Naive thymus-derived CD4-positive, alpha-beta T cell (primary cell): ENCODE results near the gene CMYA5. TPM values are rescaled to one million over a fixed set of nuclear protein-coding genes. Genes with fewer than 3 reads are reported as not detected.

Experiments used
- ATAC-seq: fragments of 150-1000 bp; cut with Tn5 transposase; 2 replicates; pipeline ENCODE4 v1.10.0; 2021; ENCODE audit warnings: mild to moderate bottlenecking, moderate library complexity
- CTCF ChIA-PET: fragments of 350-600 bp; sonication (Branson Sonifier 250); formaldehyde crosslinking; loops from one replicate; lab custom pipeline; 2021; ENCODE audit warnings: antibody characterized with exemption; lab: Charles Lee
- POLR2A ChIA-PET: fragments of 350-600 bp; sonication (Branson Sonifier 250); formaldehyde crosslinking; loops from one replicate; lab custom pipeline; 2021; ENCODE audit warnings: antibody characterized with exemption, inconsistent platforms; lab: Charles Lee
- DNase-seq, 9 donors: peaks; one replicate each; pipeline versions ENCODE4 v3.0.0 to v3.0.0-alpha.2; 2020 to 2022; ENCODE audit warnings: mixed read lengths in 1 of 9
- H3K27ac ChIP-seq: one replicate; pipeline ENCODE4 v1.7.0; 2013; ENCODE audit warnings: mild to moderate bottlenecking, low read depth, low read length, moderate library complexity
- H3K27me3 ChIP-seq, 2 donors: one replicate each; pipeline ENCODE4 v1.7.0; 2013; ENCODE audit warnings: low read length in 2 of 2, mild to moderate bottlenecking in 2 of 2, moderate library complexity in 2 of 2; ENCODE audit not compliant: control insufficient read depth in 2 of 2, insufficient read depth in 2 of 2
- H3K36me3 ChIP-seq, 3 experiments: 1 replicate in 2 of 3; 2 replicates in 1 of 3; pipeline ENCODE4 v1.7.0; 2013; ENCODE audit warnings: low read length in 3 of 3, mild to moderate bottlenecking in 3 of 3, moderate library complexity in 1 of 3; ENCODE audit not compliant: insufficient read depth in 3 of 3, control insufficient read depth in 2 of 3
- H3K4me1 ChIP-seq, 2 donors: one replicate each; pipeline ENCODE4 v1.7.0; 2013; ENCODE audit warnings: low read length in 2 of 2, mild to moderate bottlenecking in 2 of 2, moderate library complexity in 1 of 2; ENCODE audit not compliant: control insufficient read depth in 2 of 2, insufficient read depth in 2 of 2
- H3K4me3 ChIP-seq: 2 replicates; pipeline ENCODE4 v1.7.0; 2013; ENCODE audit warnings: mild to moderate bottlenecking, low read length
- H3K9me3 ChIP-seq, 3 experiments: 1 replicate in 2 of 3; 2 replicates in 1 of 3; pipeline ENCODE4 v1.7.0; 2013; ENCODE audit warnings: low read length in 3 of 3; ENCODE audit not compliant: control insufficient read depth in 2 of 3
- H3K27ac Mint-ChIP-seq, 9 donors: one replicate each; pipeline ENCODE4 v1.8.0; 2020 to 2022; ENCODE audit warnings: mixed read lengths in 9 of 9, mild to moderate bottlenecking in 8 of 9, moderate library complexity in 5 of 9, inconsistent platforms in 2 of 9
- H3K27me3 Mint-ChIP-seq, 5 donors: one replicate each; pipeline ENCODE4 v1.8.0; 2021 to 2022; ENCODE audit warnings: mixed read lengths in 5 of 5, mild to moderate bottlenecking in 1 of 5
- H3K36me3 Mint-ChIP-seq, 5 donors: one replicate each; pipeline ENCODE4 v1.8.0; 2020 to 2022; ENCODE audit warnings: mixed read lengths in 5 of 5, mild to moderate bottlenecking in 3 of 5, inconsistent platforms in 1 of 5
- H3K4me1 Mint-ChIP-seq, 7 donors: one replicate each; pipeline ENCODE4 v1.8.0; 2020 to 2022; ENCODE audit warnings: mixed read lengths in 7 of 7, mild to moderate bottlenecking in 3 of 7, inconsistent platforms in 1 of 7
- H3K4me3 Mint-ChIP-seq, 10 donors: one replicate each; pipeline ENCODE4 v1.8.0; 2020 to 2022; ENCODE audit warnings: mild to moderate bottlenecking in 10 of 10, mixed read lengths in 10 of 10, moderate library complexity in 6 of 10, inconsistent platforms in 2 of 10
- H3K9me3 Mint-ChIP-seq, 11 donors: one replicate each; pipeline ENCODE4 v1.8.0; 2020 to 2022; ENCODE audit warnings: mixed read lengths in 11 of 11, mild to moderate bottlenecking in 4 of 11, inconsistent platforms in 1 of 11, moderate library complexity in 1 of 11
- intact Hi-C, 2 donors: fragments of 100-400 bp; cut with micrococcal nuclease; formaldehyde crosslinking; loops; one replicate each; pipeline ENCODE4 v1.15.1; 2023
- polyA plus RNA-seq, 2 donors: library from polyadenylated mRNA; unstranded; fragments of 300-500 nt; fragmentation: Illumina TruSeq; gene quantifications; one replicate each; pipeline ENCODE4 v1.2.3, GENCODE V29; 2021
- total RNA-seq, 6 experiments: library from RNA in 5 of 6; stranded (reverse) in 5 of 6; gene quantifications; 1 replicate in 5 of 6; 2 replicates in 1 of 6; pipeline ENCODE4 v1.2.3 and lab custom pipeline; 2021 to 2026

CMYA5 gene
- total and polyA plus RNA-seq, 7 experiments from 2014 or later: 0.08 to 0.27 (median 0.14) TPM; not detected in 1

DNA sequence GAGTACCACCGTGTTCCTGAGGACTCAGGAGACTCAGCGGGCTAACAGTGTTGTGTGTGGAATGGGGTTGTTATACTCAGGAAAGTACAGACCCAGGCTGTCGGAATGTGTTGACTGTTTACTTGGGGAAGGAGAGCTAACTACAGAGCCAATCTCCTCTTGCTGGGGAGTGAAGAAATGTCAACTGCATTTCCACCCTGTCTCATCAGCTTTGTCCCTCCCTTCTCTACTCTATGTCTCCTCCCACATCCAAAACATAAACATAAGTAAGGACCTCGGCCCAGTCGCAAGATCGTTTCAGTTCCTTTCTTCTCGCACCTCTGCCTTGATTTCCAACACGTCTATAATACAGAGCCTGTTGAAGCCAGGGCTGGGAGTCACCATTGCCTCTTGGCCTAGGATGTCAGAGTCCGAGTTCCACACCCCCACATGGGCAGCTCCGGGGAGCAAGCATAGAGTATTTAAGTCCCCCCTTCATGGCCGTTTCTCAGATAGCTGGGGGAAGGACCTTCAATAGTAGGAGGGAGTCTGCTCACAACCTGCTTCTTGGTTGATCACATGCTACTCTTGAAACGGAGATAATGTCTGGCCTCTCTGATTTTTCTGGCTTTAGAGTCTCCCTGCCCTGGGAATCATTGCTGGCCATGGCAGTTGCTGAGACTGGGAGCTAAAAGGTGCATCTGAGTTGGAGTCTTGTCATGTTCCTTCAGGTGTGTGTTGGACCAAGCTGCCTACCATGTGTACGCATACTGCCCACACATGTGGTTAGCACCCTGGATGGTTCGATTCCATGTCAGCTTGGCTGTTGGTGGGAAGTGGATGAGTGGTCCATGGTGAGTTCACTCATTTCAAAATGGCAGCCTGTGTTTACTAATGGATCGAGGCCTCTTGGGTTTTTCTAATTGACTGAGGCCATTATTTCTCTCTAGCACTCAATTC is 154.1 kb downstream of the CMYA5 start:
- Histone ChIP-seq H3K27me3 (no peaks in the 10 kb centered on the region), H3K4me3 (no peak overlapping the region), H3K27ac (no peak overlapping the region), H3K36me3 (no peaks in the 10 kb centered on the region), H3K4me1 (no peaks in the 10 kb centered on the region), H3K9me3 (no peaks in the 10 kb centered on the region)
- intact Hi-C loops: no loop called here
- Mint-ChIP-seq H3K27ac (no peak overlapping the region), H3K36me3 (peaks cover 0 to 3% (median 0%) of the 10 kb centered on the region in 5 donors), H3K27me3 (peaks cover 5 to 24% (median 12%) of the 10 kb centered on the region in 5 donors), H3K9me3 (peaks cover 0 to 2% (median 0%) of the 10 kb centered on the region in 11 donors), H3K4me3 (no peak overlapping the region), H3K4me1 (peaks cover 0 to 24% (median 0%) of the 10 kb centered on the region in 7 donors)
- no peak for ATAC-seq
- CTCF ChIA-PET: no interaction called here
- DNase-seq: no peak
- POLR2A ChIA-PET: no interaction called here

DNA sequence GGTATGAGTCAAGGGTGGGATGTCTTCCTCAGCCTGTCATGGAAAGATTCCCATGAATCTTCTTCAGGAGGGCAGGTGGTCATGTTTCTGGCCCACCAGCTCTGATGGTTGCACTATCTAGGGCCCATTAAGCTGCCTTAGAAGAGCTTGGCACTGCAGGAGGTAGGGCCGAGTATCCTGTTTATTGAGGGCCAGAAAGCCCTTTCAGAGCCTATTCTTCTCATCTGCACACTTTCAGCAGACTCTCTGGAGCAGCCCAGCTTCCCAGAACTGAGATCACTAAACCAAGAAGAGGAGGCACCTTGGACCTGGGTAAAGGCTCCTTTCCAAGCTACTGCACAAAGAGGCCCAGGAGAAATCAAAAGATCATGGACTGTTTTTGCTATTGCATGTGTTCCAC is 154.9 kb downstream of the CMYA5 start:
- H3K4me3 ChIP-seq: no peak overlapping the region
- no peak overlapping the region for H3K27ac Mint-ChIP-seq
- intact Hi-C loops: no loop called here
- peaks cover 0 to 24% (median 0%) of the 10 kb centered on the region in 7 donors for H3K4me1 Mint-ChIP-seq
- no peak for ATAC-seq
- H3K4me3 Mint-ChIP-seq: no peak overlapping the region
- H3K9me3 ChIP-seq: no peaks in the 10 kb centered on the region
- H3K27me3 ChIP-seq: no peaks in the 10 kb centered on the region
- H3K36me3 Mint-ChIP-seq: peaks cover 0 to 3% (median 0%) of the 10 kb centered on the region in 5 donors
- no peak for DNase-seq
- CTCF ChIA-PET: no interaction called here
- H3K9me3 Mint-ChIP-seq: peaks cover 0 to 2% (median 0%) of the 10 kb centered on the region in 11 donors
- H3K36me3 ChIP-seq: no peaks in the 10 kb centered on the region
- H3K27ac ChIP-seq: no peak overlapping the region
- POLR2A ChIA-PET: no interaction called here
- peaks cover 5 to 21% (median 12%) of the 10 kb centered on the region in 5 donors for H3K27me3 Mint-ChIP-seq
- H3K4me1 ChIP-seq: no peaks in the 10 kb centered on the region

DNA sequence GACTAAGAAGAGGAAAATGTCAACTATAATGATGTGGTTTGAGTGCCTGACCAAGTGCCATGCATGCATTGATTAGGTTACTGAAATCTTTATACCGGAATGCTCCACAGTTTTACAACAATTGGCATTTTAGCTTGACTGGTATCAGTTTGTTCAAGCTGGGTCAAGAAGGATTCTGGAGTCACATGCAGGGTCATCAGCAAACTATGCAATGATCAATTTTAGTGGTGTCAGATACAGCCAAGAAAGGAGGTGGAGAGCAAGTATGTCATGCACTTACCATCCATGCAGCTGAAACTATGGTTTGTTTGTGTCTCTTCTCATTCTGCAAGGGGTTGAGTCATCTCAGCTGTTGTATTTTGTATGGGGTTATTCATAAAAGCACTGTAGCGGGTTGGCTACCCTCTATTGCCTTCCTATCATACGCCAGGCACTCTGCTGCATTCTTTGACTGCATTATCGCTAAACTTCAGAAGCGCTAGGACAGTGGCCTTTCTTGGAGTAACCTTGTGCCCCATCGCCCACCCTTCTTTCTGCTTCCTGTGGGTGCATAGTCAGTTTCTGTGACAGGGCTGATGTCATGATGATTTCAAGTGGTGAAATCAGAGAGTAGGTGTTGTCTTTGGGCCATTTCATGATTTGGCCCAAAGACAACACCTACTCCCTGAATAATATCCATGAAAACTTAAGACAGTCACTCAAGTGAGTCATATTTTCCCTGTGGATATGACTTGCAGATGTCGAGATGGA is 156.0 kb downstream of the CMYA5 start:
- Mint-ChIP-seq H3K36me3 (peaks cover 0 to 3% (median 0%) of the 10 kb centered on the region in 5 donors), H3K27me3 (peaks cover 5 to 17% (median 6%) of the 10 kb centered on the region in 5 donors), H3K4me3 (peak overlapping the region in 1 of 10 donors; percentile 45), H3K9me3 (peaks cover 0 to 2% (median 0%) of the 10 kb centered on the region in 11 donors), H3K27ac (peak overlapping the region in 1 of 9 donors; percentile 74), H3K4me1 (peaks cover 0 to 24% (median 0%) of the 10 kb centered on the region in 7 donors)
- no peaks in the 10 kb centered on the region for H3K36me3 ChIP-seq
- no peaks in the 10 kb centered on the region for H3K9me3 ChIP-seq
- ChIA-PET POLR2A (no interaction called here), CTCF (no interaction called here)
- no peak overlapping the region for H3K4me3 ChIP-seq
- H3K4me1 ChIP-seq: no peaks in the 10 kb centered on the region
- no peaks in the 10 kb centered on the region for H3K27me3 ChIP-seq
- ATAC-seq (no peak), DNase-seq (peak in 1 of 9 donors; percentile 43)
- intact Hi-C loops: loop anchor here in 1 of 2 donors (5.0 kb wide), 1 partner anchor 43 kb away; no protein-coding TSS in a partner anchor
- no peak overlapping the region for H3K27ac ChIP-seq

DNA sequence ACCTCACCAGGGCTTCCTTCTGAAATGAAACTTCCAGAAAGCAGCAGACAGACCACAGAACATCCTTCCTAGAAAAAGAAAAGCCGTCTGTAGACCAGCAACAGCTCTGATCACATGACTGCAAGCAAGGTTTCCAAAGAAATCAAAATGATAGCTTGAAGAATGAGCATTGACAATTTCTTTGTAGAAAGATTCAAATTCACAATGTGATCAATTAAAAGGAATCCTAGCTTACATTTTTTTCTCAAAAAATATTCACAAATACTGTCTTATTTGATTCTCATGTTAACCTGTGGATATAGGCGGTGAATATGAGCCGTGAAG is 156.5 kb downstream of the CMYA5 start:
- Histone ChIP-seq H3K4me1 (no peaks in the 10 kb centered on the region), H3K27me3 (no peaks in the 10 kb centered on the region), H3K36me3 (no peaks in the 10 kb centered on the region), H3K27ac (no peak overlapping the region), H3K4me3 (no peak overlapping the region), H3K9me3 (no peaks in the 10 kb centered on the region)
- intact Hi-C loops: loop anchor here in 1 of 2 donors (5.0 kb wide), 1 partner anchor 44 kb away; no protein-coding TSS in a partner anchor
- H3K36me3 Mint-ChIP-seq: peaks cover 0 to 3% (median 0%) of the 10 kb centered on the region in 5 donors
- H3K4me3 Mint-ChIP-seq: peak overlapping the region in 1 of 10 donors; percentile 19
- ChIA-PET CTCF (no interaction called here), POLR2A (no interaction called here)
- peaks cover 0 to 24% (median 0%) of the 10 kb centered on the region in 7 donors for H3K4me1 Mint-ChIP-seq
- peaks cover 5 to 17% (median 6%) of the 10 kb centered on the region in 5 donors for H3K27me3 Mint-ChIP-seq
- H3K27ac Mint-ChIP-seq: no peak overlapping the region
- ATAC-seq: no peak
- no peak for DNase-seq
- peaks cover 0 to 2% (median 0%) of the 10 kb centered on the region in 11 donors for H3K9me3 Mint-ChIP-seq

DNA sequence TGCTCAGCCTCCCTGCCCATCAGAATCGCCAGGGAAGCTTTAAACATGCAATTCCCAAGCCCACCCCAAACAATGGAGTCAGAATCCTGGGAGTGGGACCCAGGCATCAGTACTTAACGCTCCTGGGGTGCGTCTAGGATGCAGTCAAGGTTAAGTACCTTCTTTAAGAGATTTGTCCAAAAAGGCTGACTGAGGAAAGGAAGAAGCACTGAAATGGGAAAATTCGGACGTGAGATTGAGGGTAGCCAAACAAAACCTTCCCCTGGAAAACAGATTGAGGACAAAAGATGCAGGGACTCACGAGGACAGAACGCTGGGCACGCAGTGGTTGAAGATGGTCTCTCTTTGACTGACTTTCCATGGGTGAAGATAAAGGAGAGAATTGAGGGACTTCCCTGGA is 157.9 kb downstream of the CMYA5 start:
- Mint-ChIP-seq H3K4me1 (peaks cover 0 to 24% (median 0%) of the 10 kb centered on the region in 7 donors), H3K4me3 (no peak overlapping the region), H3K27ac (no peak overlapping the region), H3K36me3 (peaks cover 0 to 3% (median 0%) of the 10 kb centered on the region in 5 donors), H3K27me3 (peaks cover 3 to 19% (median 6%) of the 10 kb centered on the region in 5 donors), H3K9me3 (peaks cover 0 to 2% (median 0%) of the 10 kb centered on the region in 11 donors)
- ATAC-seq (no peak), DNase-seq (no peak)
- Histone ChIP-seq H3K27ac (no peak overlapping the region), H3K9me3 (no peaks in the 10 kb centered on the region), H3K36me3 (no peaks in the 10 kb centered on the region), H3K4me3 (no peak overlapping the region), H3K27me3 (no peaks in the 10 kb centered on the region), H3K4me1 (no peaks in the 10 kb centered on the region)
- POLR2A ChIA-PET: no interaction called here
- CTCF ChIA-PET: no interaction called here
- intact Hi-C loops: loop anchor here in 1 of 2 donors (5.0 kb wide), 1 partner anchor 45 kb away; no protein-coding TSS in a partner anchor

DNA sequence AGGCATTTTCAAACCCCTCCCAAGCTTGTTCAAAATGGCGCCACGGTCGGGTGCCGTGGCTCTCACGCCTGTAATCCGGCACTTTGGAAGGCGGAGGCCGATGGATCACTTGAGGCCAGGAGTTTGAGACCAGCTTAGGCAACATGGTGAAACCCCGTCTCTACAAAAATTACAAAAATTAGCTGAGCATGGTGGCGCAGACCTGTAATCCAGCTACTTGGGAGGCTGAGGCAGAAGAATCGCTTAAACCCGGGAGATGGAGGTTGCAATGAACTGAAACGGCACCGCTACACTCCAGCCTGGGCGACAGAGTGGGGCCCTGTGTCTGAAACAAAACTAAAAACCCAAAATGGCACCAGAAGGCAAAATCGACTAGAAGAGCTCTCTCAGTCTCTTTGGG is 159.4 kb downstream of the CMYA5 start:
- intact Hi-C loops: loop anchor here in 1 of 2 donors (5.0 kb wide), 1 partner anchor 47 kb away; no protein-coding TSS in a partner anchor
- Histone ChIP-seq H3K27me3 (no peaks in the 10 kb centered on the region), H3K27ac (no peak overlapping the region), H3K4me1 (no peaks in the 10 kb centered on the region), H3K36me3 (no peaks in the 10 kb centered on the region), H3K4me3 (no peak overlapping the region), H3K9me3 (no peaks in the 10 kb centered on the region)
- ChIA-PET CTCF (no interaction called here), POLR2A (no interaction called here)
- peaks cover 0 to 15% (median 2%) of the 10 kb centered on the region in 5 donors for H3K27me3 Mint-ChIP-seq
- H3K9me3 Mint-ChIP-seq: peaks cover 0 to 2% (median 0%) of the 10 kb centered on the region in 11 donors
- peaks cover 0 to 3% (median 0%) of the 10 kb centered on the region in 5 donors for H3K36me3 Mint-ChIP-seq
- peaks cover 0 to 24% (median 0%) of the 10 kb centered on the region in 7 donors for H3K4me1 Mint-ChIP-seq
- H3K27ac Mint-ChIP-seq: no peak overlapping the region
- ATAC-seq: no peak
- no peak overlapping the region for H3K4me3 Mint-ChIP-seq
- no peak for DNase-seq
